ENCODE data around the gene RASSF8. TPM values are rescaled to one million over a fixed set of nuclear protein-coding genes. Genes with fewer than 3 reads are reported as not detected.

Gene RASSF8
- total RNA-seq, 2 experiments from 2014 or later, result not detected

- Histone ChIP-seq H3K4me1 (ENCODE audit: insufficient read depth, low read length, poor library complexity, severe bottlenecking) (no peaks in the 10 kb centered on the region), H3K9me2 (ENCODE audit: insufficient read depth, low read length) (no peaks in the 10 kb centered on the region), H3K79me2 (ENCODE audit: insufficient read depth, low read depth, low read length) (no peaks in the 10 kb centered on the region), H4K20me1 (ENCODE audit: insufficient read depth, low read length) (no peaks in the 10 kb centered on the region), H3K36me3 (ENCODE audit: insufficient read depth, low read length) (no peaks in the 10 kb centered on the region), H3K4me3 (ENCODE audit: low read depth, low read length, poor library complexity, severe bottlenecking) (no peak overlapping the region), H2AFZ (ENCODE audit: low read length) (no peak overlapping the region), H3K27ac (ENCODE audit: low read depth, low read length, poor library complexity, severe bottlenecking) (no peak overlapping the region), H3K4me2 (ENCODE audit: low read length) (no peak overlapping the region), H3K9me3 (ENCODE audit: low read length) (no peaks in the 10 kb centered on the region)
- intact Hi-C loops (cut with micrococcal nuclease; ENCODE audit: unreplicated experiment), result no loop called here
- TF ChIP-seq EZH2phosphoT487 (IDR thresholded peaks at IDR 0.05; ENCODE audit: borderline replicate concordance, low read depth, low read length) (no peak), CTCF (conservative IDR thresholded peaks at IDR 0.05; ENCODE audit: low read length) (no peak)
- no peak for DNase-seq (ENCODE audit: low spot score)
- no TSS peak for BruUV-seq (replicated peaks)
- POLR2A ChIA-PET, result no interaction called here
- CTCF ChIA-PET (ENCODE audit: unreplicated experiment), result no interaction called here
These were observed 63.1 kb downstream of the RASSF8 start for GRCh38 chr12:26021534-26021933.

DNA sequence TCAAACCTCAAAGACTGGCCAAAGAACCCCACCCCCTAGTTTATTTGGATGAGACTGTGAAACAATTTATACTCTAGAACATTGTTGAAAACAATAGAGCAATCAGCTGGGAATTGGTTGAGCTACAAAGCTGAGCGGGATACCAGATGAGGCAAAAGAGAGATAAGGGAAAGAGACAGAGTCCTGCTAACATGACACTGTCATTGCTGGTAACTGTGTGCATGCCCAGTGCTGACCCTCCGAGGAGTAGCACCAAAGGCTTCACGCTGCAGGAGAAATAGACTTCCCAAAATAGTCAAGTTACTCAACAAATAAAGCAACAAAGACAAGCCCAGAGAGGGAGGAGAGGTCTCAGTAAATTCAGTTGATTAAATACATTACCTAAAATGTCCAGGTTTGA, 63.6 kb downstream of the RASSF8 start:
- Histone ChIP-seq H3K9me3 (ENCODE audit: low read length) (no peaks in the 10 kb centered on the region), H3K4me3 (ENCODE audit: low read depth, low read length, poor library complexity, severe bottlenecking) (no peak overlapping the region), H2AFZ (ENCODE audit: low read length) (no peak overlapping the region), H3K9me2 (ENCODE audit: insufficient read depth, low read length) (no peaks in the 10 kb centered on the region), H3K36me3 (ENCODE audit: insufficient read depth, low read length) (no peaks in the 10 kb centered on the region), H4K20me1 (ENCODE audit: insufficient read depth, low read length) (no peaks in the 10 kb centered on the region), H3K79me2 (ENCODE audit: insufficient read depth, low read depth, low read length) (no peaks in the 10 kb centered on the region), H3K4me1 (ENCODE audit: insufficient read depth, low read length, poor library complexity, severe bottlenecking) (no peaks in the 10 kb centered on the region), H3K4me2 (ENCODE audit: low read length) (no peak overlapping the region), H3K27ac (ENCODE audit: low read depth, low read length, poor library complexity, severe bottlenecking) (no peak overlapping the region)
- BruUV-seq (replicated peaks), result no TSS peak
- ChIA-PET POLR2A (no interaction called here), CTCF (ENCODE audit: unreplicated experiment) (no interaction called here)
- no peak for TF ChIP-seq EZH2phosphoT487 (IDR thresholded peaks at IDR 0.05; ENCODE audit: borderline replicate concordance, low read depth, low read length)
- no peak for TF ChIP-seq CTCF (conservative IDR thresholded peaks at IDR 0.05; ENCODE audit: low read length)
- intact Hi-C loops (cut with micrococcal nuclease; ENCODE audit: unreplicated experiment), result no loop called here
- DNase-seq (ENCODE audit: low spot score), result no peak

DNA sequence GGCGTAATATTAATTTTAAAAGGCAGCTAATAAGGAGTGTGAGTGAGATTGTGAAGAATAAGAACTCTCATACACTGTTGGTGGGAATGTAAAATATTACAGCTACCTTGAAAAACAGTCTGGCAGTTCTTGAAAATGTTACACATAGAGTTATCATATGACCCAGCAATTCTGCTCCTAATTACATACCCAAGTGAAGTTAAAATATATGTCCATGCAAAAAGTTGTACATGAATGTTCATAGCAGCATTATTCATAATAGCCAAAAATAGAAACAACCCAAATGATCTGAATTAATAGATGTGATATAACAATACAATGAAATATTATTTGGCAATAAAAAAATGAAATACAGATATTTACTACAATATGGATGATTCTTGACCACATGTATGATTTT, 68.2 kb downstream of the RASSF8 start:
- Histone ChIP-seq H2AFZ (ENCODE audit: low read length) (no peak overlapping the region), H4K20me1 (ENCODE audit: insufficient read depth, low read length) (no peaks in the 10 kb centered on the region), H3K4me3 (ENCODE audit: low read depth, low read length, poor library complexity, severe bottlenecking) (no peak overlapping the region), H3K9me2 (ENCODE audit: insufficient read depth, low read length) (no peaks in the 10 kb centered on the region), H3K79me2 (ENCODE audit: insufficient read depth, low read depth, low read length) (no peaks in the 10 kb centered on the region), H3K4me1 (ENCODE audit: insufficient read depth, low read length, poor library complexity, severe bottlenecking) (no peaks in the 10 kb centered on the region), H3K4me2 (ENCODE audit: low read length) (no peak overlapping the region), H3K9me3 (ENCODE audit: low read length) (no peaks in the 10 kb centered on the region), H3K27ac (ENCODE audit: low read depth, low read length, poor library complexity, severe bottlenecking) (no peak overlapping the region), H3K36me3 (ENCODE audit: insufficient read depth, low read length) (no peaks in the 10 kb centered on the region)
- BruUV-seq (replicated peaks), result no TSS peak
- CTCF ChIA-PET (ENCODE audit: unreplicated experiment), result no interaction called here
- intact Hi-C loops (cut with micrococcal nuclease; ENCODE audit: unreplicated experiment), result no loop called here
- POLR2A ChIA-PET, result interaction anchor here (0.6 kb wide), 1 partner anchor 486 kb away, joined by 3 read pairs; no protein-coding TSS in a partner anchor
- TF ChIP-seq EZH2phosphoT487 (IDR thresholded peaks at IDR 0.05; ENCODE audit: borderline replicate concordance, low read depth, low read length), result no peak
- TF ChIP-seq CTCF (conservative IDR thresholded peaks at IDR 0.05; ENCODE audit: low read length), result no peak
- DNase-seq (ENCODE audit: low spot score), result no peak

Data from OCI-LY7 (cell line).